PC-9 (cell line): Measurements from ENCODE around the gene P3H3. TPM values are rescaled to one million over a fixed set of nuclear protein-coding genes. Genes with fewer than 3 reads are reported as not detected.

Source experiments
- BruUV-seq: library from RNA; stranded (reverse); fragments of 400-500 nt; replicated peaks from 2 replicates; lab custom pipeline; 2021; lab: Mats Ljungman, UMichigan
- CTCF ChIA-PET: fragments of 300-600 bp; sonication (Branson Sonifier 250); formaldehyde crosslinking; loops from one replicate; lab custom pipeline; 2022; ENCODE audit warnings: antibody characterized with exemption; lab: Charles Lee
- POLR2A ChIA-PET: fragments of 300-600 bp; sonication (Branson Sonifier 250); formaldehyde crosslinking; loops from one replicate; lab custom pipeline; 2022; ENCODE audit warnings: antibody characterized with exemption; ENCODE audit not compliant: unreplicated experiment; lab: Charles Lee
- DNase-seq, 2 experiments: peaks; one replicate each; pipeline versions ENCODE4 v3.0.0 to v3.0.0-alpha.2; 2015 to 2022; ENCODE audit warnings: mixed read lengths in 1 of 2
- H2AFZ ChIP-seq: fragments of 200-600 bp; sonication (generic); 2 replicates; pipeline ENCODE4 v1.8.1; 2017; ENCODE audit warnings: antibody characterized with exemption
- H3F3A ChIP-seq: fragments of 200-600 bp; sonication (generic); 2 replicates; pipeline ENCODE4 v1.8.1; 2017; ENCODE audit warnings: antibody characterized with exemption, mild to moderate bottlenecking, low read depth; ENCODE audit not compliant: insufficient read depth
- H3K27ac ChIP-seq: fragments of 200-600 bp; sonication (generic); 2 replicates; pipeline ENCODE4 v1.6.1; 2016; ENCODE audit warnings: mixed run types
- H3K27me3 ChIP-seq: fragments of 200-600 bp; sonication (generic); 2 replicates; pipeline ENCODE4 v1.6.1; 2016; ENCODE audit warnings: low read depth, mixed run types; ENCODE audit not compliant: insufficient read depth
- H3K36me3 ChIP-seq: fragments of 200-600 bp; sonication (generic); 2 replicates; pipeline ENCODE4 v1.6.1; 2016; ENCODE audit warnings: low read depth, mixed run types
- H3K4me1 ChIP-seq: fragments of 200-600 bp; sonication (generic); replicated peaks from 2 replicates; pipeline ENCODE4 v1.6.1; 2016; ENCODE audit warnings: mixed run types; ENCODE audit not compliant: insufficient read depth
- H3K4me2 ChIP-seq: fragments of 200-600 bp; sonication (generic); 2 replicates; pipeline ENCODE4 v1.6.1; 2017; ENCODE audit warnings: mixed run types
- H3K4me3 ChIP-seq: fragments of 200-600 bp; sonication (generic); 2 replicates; pipeline ENCODE4 v1.6.1; 2016; ENCODE audit warnings: mixed run types
- H3K79me2 ChIP-seq: fragments of 200-600 bp; sonication (generic); 2 replicates; pipeline ENCODE4 v1.6.1; 2017; ENCODE audit warnings: low read depth, mixed run types
- H3K9me2 ChIP-seq: fragments of 200-600 bp; sonication (generic); 2 replicates; pipeline ENCODE4 v1.8.1; 2017; ENCODE audit warnings: mild to moderate bottlenecking; ENCODE audit not compliant: insufficient read depth
- H3K9me3 ChIP-seq: fragments of 200-600 bp; sonication (generic); 2 replicates; pipeline ENCODE4 v1.8.1; 2016; ENCODE audit warnings: low read depth; ENCODE audit not compliant: insufficient read depth
- H4K20me1 ChIP-seq: fragments of 200-600 bp; sonication (generic); 2 replicates; pipeline ENCODE4 v1.8.1; 2017; ENCODE audit not compliant: insufficient read depth
- CTCF ChIP-seq: fragments of 200-600 bp; sonication (generic); conservative IDR thresholded peaks from 2 replicates; pipeline ENCODE4 v1.6.1; 2017; ENCODE audit warnings: mixed run types, antibody characterized with exemption, mild to moderate bottlenecking, moderate library complexity
- EZH2 ChIP-seq: fragments of 200-600 bp; sonication (generic); IDR thresholded peaks from 2 replicates; pipeline ENCODE4 v1.8.0; 2017; ENCODE audit warnings: antibody characterized with exemption, low read depth
- intact Hi-C: fragments of 100-400 bp; cut with micrococcal nuclease; formaldehyde crosslinking; loops from one replicate; pipeline ENCODE4 v1.10.0; 2022; ENCODE audit not compliant: unreplicated experiment
- total RNA-seq: library from RNA; stranded (reverse); gene quantifications from 2 replicates; pipeline ENCODE4 v1.2.3, GENCODE V29; 2021

The P3H3 gene
- total RNA-seq, 1 experiment from 2014 or later, result 0.52 TPM

- POLR2A ChIA-PET, result no interaction called here
- H3F3A ChIP-seq, result no peaks in the 10 kb centered on the region
- intact Hi-C loops, result no loop called here
- no peaks in the 10 kb centered on the region for H3K79me2 ChIP-seq
- H3K4me1 ChIP-seq, result no peaks in the 10 kb centered on the region
- H3K4me3 ChIP-seq, result no peak overlapping the region
- CTCF ChIA-PET, result interaction anchor here (0.6 kb wide), 1 partner anchor 381 kb away, joined by 11 read pairs; no protein-coding TSS in a partner anchor
- no peaks in the 10 kb centered on the region for H4K20me1 ChIP-seq
- H3K27me3 ChIP-seq, result peaks cover 35% of the 10 kb centered on the region
- no peak overlapping the region for H3K27ac ChIP-seq
- TF ChIP-seq CTCF, result no peak
- TF ChIP-seq EZH2, result no peak
- BruUV-seq, result no TSS peak
- H3K36me3 ChIP-seq, result no peaks in the 10 kb centered on the region
- DNase-seq, result no peak
- no peak overlapping the region for H2AFZ ChIP-seq
- no peak overlapping the region for H3K4me2 ChIP-seq
- no peaks in the 10 kb centered on the region for H3K9me2 ChIP-seq
- no peaks in the 10 kb centered on the region for H3K9me3 ChIP-seq
Measured at GRCh38 chr12:6799147-6799546, 29.1 kb upstream of the P3H3 start.

DNA sequence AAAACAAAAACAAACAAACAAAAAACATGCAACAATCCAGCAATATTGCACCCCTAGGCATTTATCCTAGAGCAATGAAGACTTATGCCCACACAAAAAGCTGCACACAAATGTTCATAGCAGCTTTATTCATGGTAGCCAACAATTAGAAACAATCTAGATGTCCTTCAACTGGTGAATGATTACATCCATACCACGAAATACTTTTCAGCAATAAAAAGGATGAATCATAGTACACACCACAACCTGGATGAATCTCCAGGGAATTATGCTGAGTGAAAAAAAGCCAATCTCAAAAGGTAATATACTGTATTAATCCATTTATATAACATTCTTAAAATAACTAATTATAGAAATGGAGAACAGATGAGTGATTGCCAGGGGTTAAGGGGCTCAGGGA lies 21.0 kb upstream of the P3H3 start:
- Histone ChIP-seq H3K79me2 (no peaks in the 10 kb centered on the region), H3K9me2 (no peaks in the 10 kb centered on the region), H3K4me3 (no peak overlapping the region), H3K4me2 (no peak overlapping the region), H3F3A (peaks cover 5% of the 10 kb centered on the region; the same call in 1 of the 2 replicates), H3K36me3 (no peaks in the 10 kb centered on the region), H3K27ac (no peak overlapping the region), H3K9me3 (no peaks in the 10 kb centered on the region), H3K4me1 (no peaks in the 10 kb centered on the region), H3K27me3 (no peaks in the 10 kb centered on the region), H4K20me1 (no peaks in the 10 kb centered on the region), H2AFZ (no peak overlapping the region)
- ChIA-PET CTCF (no interaction called here), POLR2A (no interaction called here)
- DNase-seq, result no peak
- intact Hi-C loops, result no loop called here
- no peak for TF ChIP-seq CTCF
- no peak for TF ChIP-seq EZH2
- BruUV-seq, result no TSS peak

DNA sequence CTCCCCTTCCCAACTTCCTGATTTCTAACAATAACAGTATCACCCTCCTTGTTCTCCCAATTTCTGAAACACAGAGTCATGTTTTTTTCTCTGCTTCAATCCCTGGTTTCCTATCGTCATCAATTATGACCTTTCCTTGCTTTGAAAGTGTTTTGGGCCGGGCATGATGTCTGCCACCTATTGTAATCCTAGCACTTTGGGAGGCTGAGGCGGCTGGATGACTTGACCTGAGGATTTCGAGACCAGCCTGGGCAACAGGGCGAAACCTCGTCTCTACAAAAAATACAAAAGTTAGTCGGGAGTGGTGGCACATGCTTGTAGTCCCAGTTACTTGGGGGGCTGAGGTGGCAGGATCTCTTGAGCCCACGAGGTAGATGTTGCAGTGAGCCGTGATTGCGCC lies 19.2 kb upstream of the P3H3 start:
- no peaks in the 10 kb centered on the region for H3K4me1 ChIP-seq
- H3K4me3 ChIP-seq, result no peak overlapping the region
- ChIA-PET CTCF (interaction anchor here (0.7 kb wide), 1 partner anchor 54 kb away, joined by 5 read pairs; no protein-coding TSS in a partner anchor), POLR2A (interaction anchor here (0.5 to 0.7 kb wide), 3 partner anchors 36 to 371 kb away, joined by 11 to 25 read pairs (median 14); no protein-coding TSS in a partner anchor)
- H3K9me3 ChIP-seq, result no peaks in the 10 kb centered on the region
- no peak overlapping the region for H3K4me2 ChIP-seq
- H3K36me3 ChIP-seq, result no peaks in the 10 kb centered on the region
- intact Hi-C loops, result no loop called here
- H2AFZ ChIP-seq, result no peak overlapping the region
- peaks cover 5% of the 10 kb centered on the region; the same call in 1 of the 2 replicates for H3F3A ChIP-seq
- no peak for DNase-seq
- H3K27me3 ChIP-seq, result 0 out of 2 replicates have a peak, but pooled peaks cover 7% of the 10 kb centered on the region
- H3K27ac ChIP-seq, result no peak overlapping the region
- H3K79me2 ChIP-seq, result no peaks in the 10 kb centered on the region
- H4K20me1 ChIP-seq, result no peaks in the 10 kb centered on the region
- TF ChIP-seq CTCF (no peak), EZH2 (no peak)
- H3K9me2 ChIP-seq, result no peaks in the 10 kb centered on the region
- BruUV-seq, result no TSS peak
